ENCODE results near the gene TMIGD2. TPM values are rescaled to one million over a fixed set of nuclear protein-coding genes. Genes with fewer than 3 reads are reported as not detected.
"Not testable (repeated sequence)": the region's sequence is repeated elsewhere in the genome, so short reads cannot be mapped to it uniquely, and the experiment has no call there.

Gene TMIGD2
- 100 to 1,000 TPM in 1 of 3 donors, 10 to 100 TPM in 2; 85.3 to 116 (median 86.1) TPM for polyA plus RNA-seq

DNA sequence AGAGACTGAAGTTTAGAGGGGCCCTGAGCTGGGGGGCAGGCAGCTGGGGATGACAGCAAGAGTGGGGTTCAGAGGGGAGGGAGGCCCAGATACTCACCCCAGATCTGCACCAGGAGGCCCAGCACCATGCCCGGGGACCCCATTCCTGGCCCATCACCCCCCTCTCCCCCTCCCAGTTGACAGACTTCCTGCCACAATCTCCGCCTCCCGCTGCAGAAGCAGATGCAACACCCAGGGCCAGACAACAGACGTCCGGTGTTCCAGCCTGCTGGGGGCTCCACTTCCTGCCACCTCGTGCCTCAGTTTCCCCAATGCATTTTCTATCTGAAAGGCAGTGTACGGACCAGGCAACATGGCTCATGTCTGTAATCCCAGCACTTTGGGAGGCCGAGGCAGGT is at the start of gene TMIGD2:
Gene TMIGD2, minus strand, starts transcription at position 147 of the 398 bp plus-strand sequence. Its CDS starts 4 bp downstream, at position 143.
- peak; percentile 35 to 38 (median 37) for DNase-seq
- peaks cover 44 to 60% of the 10 kb centered on the region in 2 donors for H3K4me1 Mint-ChIP-seq
- H3K27ac Mint-ChIP-seq = peak within 1 kb of the TSS; percentile 86 to 95 (median 90)
- no peaks in the 10 kb centered on the region for H3K9me3 Mint-ChIP-seq
- peaks cover 0 to 5% (median 3%) of the 10 kb centered on the region in 3 donors for H3K36me3 Mint-ChIP-seq
- H3K4me3 Mint-ChIP-seq = peak within 1 kb of the TSS; percentile 85 to 96 (median 89)
- H3K27me3 Mint-ChIP-seq (ENCODE audit: low read depth in 3 of 3) = peaks cover 0 to 8% (median 7%) of the 10 kb centered on the region in 3 donors

DNA sequence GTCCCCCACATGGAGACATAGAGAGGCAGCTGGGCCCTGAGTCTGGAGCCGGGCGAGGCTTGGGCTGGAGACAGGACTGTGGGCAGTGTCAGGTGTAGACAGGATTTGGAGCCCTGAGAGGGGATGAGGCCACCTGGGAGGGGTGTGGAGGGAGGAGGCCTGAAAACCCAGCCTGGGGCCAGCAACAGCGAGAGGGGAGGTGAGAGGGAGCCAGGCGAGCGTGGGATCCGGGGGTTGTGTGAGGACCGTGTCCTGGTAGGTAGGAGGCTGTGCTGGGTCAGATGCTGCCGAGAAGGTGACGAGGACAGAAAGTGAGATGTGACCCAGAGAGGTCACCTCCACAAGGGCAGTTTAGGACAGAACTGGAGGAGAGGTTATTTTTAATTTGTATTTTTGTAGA is 48.5 kb upstream of the TMIGD2 start:
- Mint-ChIP-seq H3K9me3 (no peaks in the 10 kb centered on the region), H3K4me1 (peaks cover 41 to 46% of the 10 kb centered on the region in 2 donors), H3K27me3 (ENCODE audit: low read depth in 3 of 3) (peaks cover 2 to 5% (median 4%) of the 10 kb centered on the region in 3 donors), H3K36me3 (peaks cover 0 to 4% (median 3%) of the 10 kb centered on the region in 3 donors), H3K4me3 (no peak overlapping the region), H3K27ac (peak overlapping the region in 1 of 6 donors; percentile 53)
- DNase-seq = no peak

DNA sequence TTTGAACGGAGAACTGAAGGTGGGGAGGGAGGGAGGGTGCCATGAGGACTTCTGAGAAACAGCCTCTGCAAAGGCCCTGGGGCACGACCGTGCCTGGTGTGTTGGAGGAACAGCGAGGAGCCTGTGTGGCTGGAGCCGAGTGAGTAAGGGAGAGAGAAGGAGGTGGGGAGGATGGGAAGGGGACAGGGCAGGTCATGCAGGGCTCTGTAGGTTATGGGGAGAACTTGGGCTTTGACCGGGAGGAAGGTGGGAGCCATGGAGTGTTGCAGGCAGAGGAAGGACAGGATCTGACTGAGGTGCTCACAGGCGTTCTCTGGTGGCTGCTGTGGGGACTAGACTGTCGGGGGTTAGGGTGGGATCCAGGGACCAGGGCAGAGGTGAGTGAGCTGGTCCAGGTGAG is 47.9 kb upstream of the TMIGD2 start:
- DNase-seq = no peak
- Mint-ChIP-seq H3K27ac (peak overlapping the region in 2 of 6 donors; percentile 72 to 73), H3K9me3 (no peaks in the 10 kb centered on the region), H3K27me3 (ENCODE audit: low read depth in 3 of 3) (peaks cover 2 to 5% (median 4%) of the 10 kb centered on the region in 3 donors), H3K4me3 (peak overlapping the region in 1 of 5 donors; percentile 70), H3K4me1 (peaks cover 47 to 52% of the 10 kb centered on the region in 2 donors), H3K36me3 (peaks cover 0 to 4% (median 3%) of the 10 kb centered on the region in 3 donors)

DNA sequence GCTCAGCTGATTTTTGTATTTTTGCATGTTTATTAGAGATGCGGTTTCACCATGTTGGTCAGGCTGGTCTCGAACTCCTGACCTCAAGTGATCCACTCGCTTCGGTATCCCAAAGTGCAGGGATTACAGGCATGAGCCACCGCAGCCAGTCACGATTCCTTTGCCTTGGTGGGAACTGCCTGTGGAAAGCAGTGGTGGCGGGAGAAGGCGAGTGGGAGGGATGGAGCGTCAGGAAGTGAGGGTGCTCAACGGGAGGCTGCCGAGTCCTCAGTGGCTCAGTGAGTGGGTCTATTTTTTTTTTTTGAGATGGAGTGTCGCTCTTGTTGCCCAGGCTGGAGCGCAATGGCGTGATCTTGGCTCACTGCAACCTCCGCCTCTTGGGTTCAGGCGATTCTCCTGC is 47.0 kb upstream of the TMIGD2 start:
- Mint-ChIP-seq H3K27ac (peak overlapping the region in 1 of 6 donors; percentile 73), H3K4me1 (peaks cover 48 to 54% of the 10 kb centered on the region in 2 donors)
- H3K4me3 Mint-ChIP-seq; H3K36me3 Mint-ChIP-seq; H3K27me3 Mint-ChIP-seq (ENCODE audit: low read depth in 3 of 3); DNase-seq; H3K9me3 Mint-ChIP-seq: not testable (repeated sequence)

GRCh38 chr19:4347521-4347920 is 45.3 kb upstream of the TMIGD2 start:
- Mint-ChIP-seq H3K4me1 (peaks cover 53 to 61% of the 10 kb centered on the region in 2 donors), H3K36me3 (peaks cover 0 to 4% (median 3%) of the 10 kb centered on the region in 3 donors), H3K27me3 (ENCODE audit: low read depth in 3 of 3) (peaks cover 7 to 11% (median 11%) of the 10 kb centered on the region in 3 donors), H3K27ac (peak overlapping the region; percentile 81 to 93 (median 88)), H3K9me3 (no peaks in the 10 kb centered on the region), H3K4me3 (peak overlapping the region; percentile 69 to 83 (median 74))
- peak; percentile 54 to 62 (median 60) for DNase-seq

- Mint-ChIP-seq H3K27me3 (ENCODE audit: low read depth in 3 of 3) (peaks cover 7 to 14% (median 10%) of the 10 kb centered on the region in 3 donors), H3K4me1 (peaks cover 60 to 66% of the 10 kb centered on the region in 2 donors), H3K27ac (peak overlapping the region in 2 of 6 donors; percentile 7 to 84), H3K36me3 (peaks cover 0 to 4% (median 3%) of the 10 kb centered on the region in 3 donors), H3K4me3 (peak overlapping the region; percentile 47 to 62 (median 50)), H3K9me3 (no peaks in the 10 kb centered on the region)
- DNase-seq = no peak
Observed at GRCh38 chr19:4346020-4346383, 43.8 kb upstream of the TMIGD2 start.

- Mint-ChIP-seq H3K9me3 (no peaks in the 10 kb centered on the region), H3K4me1 (peaks cover 57 to 65% of the 10 kb centered on the region in 2 donors), H3K27me3 (ENCODE audit: low read depth in 3 of 3) (peaks cover 7 to 14% (median 10%) of the 10 kb centered on the region in 3 donors), H3K36me3 (peaks cover 0 to 4% (median 3%) of the 10 kb centered on the region in 3 donors), H3K4me3 (peak overlapping the region; percentile 53 to 65 (median 61)), H3K27ac (peak overlapping the region in 2 of 6 donors; percentile 8 to 46)
- DNase-seq = no peak
Observed at GRCh38 chr19:4345342-4346019, 43.3 kb upstream of the TMIGD2 start.

GRCh38 chr19:4343370-4344307 is 41.5 kb upstream of the TMIGD2 start, which contains the start of gene MPND:
Gene MPND, plus strand, starts transcription at chr19:4343562. Its CDS starts 32 bp downstream, at chr19:4343594.
- Mint-ChIP-seq H3K4me3 (peak within 1 kb of the TSS; percentile 77 to 94 (median 92)), H3K4me1 (peaks cover 48 to 54% of the 10 kb centered on the region in 2 donors), H3K27me3 (ENCODE audit: low read depth in 3 of 3) (peaks cover 7 to 12% (median 10%) of the 10 kb centered on the region in 3 donors), H3K36me3 (peaks cover 0 to 4% (median 3%) of the 10 kb centered on the region in 3 donors), H3K27ac (peak within 1 kb of the TSS; percentile 86 to 97 (median 88)), H3K9me3 (no peaks in the 10 kb centered on the region)
- peak; percentile 89 to 90 (median 89) for DNase-seq

- H3K4me1 Mint-ChIP-seq = peaks cover 48 to 56% of the 10 kb centered on the region in 2 donors
- peak; percentile 96 to 97 (median 96) for DNase-seq
- H3K4me3 Mint-ChIP-seq = peak overlapping the region; percentile 77 to 94 (median 92)
- H3K9me3 Mint-ChIP-seq = no peaks in the 10 kb centered on the region
- H3K27ac Mint-ChIP-seq = peak overlapping the region; percentile 86 to 97 (median 88)
- peaks cover 0 to 4% (median 3%) of the 10 kb centered on the region in 3 donors for H3K36me3 Mint-ChIP-seq
- peaks cover 5 to 14% (median 12%) of the 10 kb centered on the region in 3 donors for H3K27me3 Mint-ChIP-seq (ENCODE audit: low read depth in 3 of 3)
Observed at GRCh38 chr19:4342615-4343369, 40.6 kb upstream of the TMIGD2 start.

GRCh38 chr19:4342314-4342614 is 40.1 kb upstream of the TMIGD2 start:
- Mint-ChIP-seq H3K27ac (peak overlapping the region; percentile 86 to 97 (median 88)), H3K36me3 (peaks cover 0 to 4% (median 3%) of the 10 kb centered on the region in 3 donors), H3K9me3 (no peaks in the 10 kb centered on the region), H3K27me3 (ENCODE audit: low read depth in 3 of 3) (peaks cover 5 to 14% (median 12%) of the 10 kb centered on the region in 3 donors), H3K4me1 (peaks cover 45 to 52% of the 10 kb centered on the region in 2 donors), H3K4me3 (peak overlapping the region; percentile 77 to 94 (median 92))
- DNase-seq = no peak

DNA sequence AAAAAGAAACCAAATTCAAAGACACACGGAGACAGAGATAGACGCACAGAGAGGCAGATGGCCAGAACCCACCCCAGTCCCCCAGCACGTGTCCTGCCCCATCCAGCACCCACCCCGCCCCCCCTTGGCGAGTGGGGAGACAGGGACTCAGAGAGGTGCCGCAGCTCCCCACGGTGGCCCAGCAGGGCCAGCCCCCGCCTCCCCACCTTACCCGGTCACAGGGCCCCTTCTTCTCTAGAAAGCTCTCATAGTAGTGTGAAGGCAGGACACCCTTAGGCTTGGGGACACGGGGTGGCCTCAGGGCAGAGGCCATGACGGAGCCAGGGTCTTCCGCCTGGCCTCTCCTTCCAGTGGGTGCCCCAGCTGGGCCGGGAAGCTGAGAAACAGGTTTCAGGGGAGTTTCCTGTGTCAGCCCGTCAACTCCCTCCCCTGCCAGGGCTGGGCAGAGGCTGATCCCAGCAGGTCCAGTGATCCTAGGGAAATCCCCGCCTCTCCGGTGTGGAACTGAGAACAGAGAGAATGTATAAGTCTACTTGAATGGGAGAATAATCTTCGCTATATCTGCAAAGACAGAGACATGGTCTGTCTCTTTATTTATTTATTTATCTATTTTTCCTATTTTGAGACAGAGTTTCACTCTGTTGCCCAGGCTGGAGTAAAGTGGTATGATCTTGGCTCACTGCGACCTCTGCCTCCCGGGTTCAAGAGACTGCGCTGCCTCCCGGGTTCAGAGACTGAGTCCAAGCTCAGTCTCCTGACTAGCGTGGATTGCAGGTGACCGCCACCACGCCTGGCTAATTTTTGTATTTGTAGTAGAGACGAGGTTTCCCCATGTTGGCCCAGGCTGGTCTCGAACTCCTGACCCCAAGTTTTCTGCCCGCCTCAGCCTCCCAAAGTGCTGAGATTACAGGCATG is 36.5 kb upstream of the TMIGD2 start, which contains the start of gene STAP2:
Gene STAP2, minus strand, starts transcription at position 387 of the 915 bp plus-strand sequence. Its CDS starts 74 bp downstream, at position 313.
- H3K9me3 Mint-ChIP-seq = no peaks in the 10 kb centered on the region
- peak in 2 of 3 donors; percentile 28 to 32 for DNase-seq

More for the DNA sequence above, 36.5 kb upstream of the TMIGD2 start, which contains the start of gene STAP2:
- H3K27ac Mint-ChIP-seq = peak within 1 kb of the TSS; percentile 84 to 91 (median 90)
- H3K4me1 Mint-ChIP-seq = peaks cover 25 to 30% of the 10 kb centered on the region in 2 donors
- peak within 1 kb of the TSS; percentile 80 to 96 (median 90) for H3K4me3 Mint-ChIP-seq
- peaks cover 0 to 5% (median 0%) of the 10 kb centered on the region in 3 donors for H3K36me3 Mint-ChIP-seq
- peaks cover 5 to 13% (median 11%) of the 10 kb centered on the region in 3 donors for H3K27me3 Mint-ChIP-seq (ENCODE audit: low read depth in 3 of 3)
